ENCODE measurements around the gene GALNT17.

GALNT17 gene

GRCh38 chr7:71444130-71444529 is 312.2 kb downstream of the GALNT17 start:
- no peak for DNase-seq (ENCODE audit: low read depth in 2 of 3, low spot score in 1 of 3)

GRCh38 chr7:71453630-71454029 is 321.7 kb downstream of the GALNT17 start:
- DNase-seq (ENCODE audit: low read depth in 2 of 3, low spot score in 1 of 3), result no peak

- DNase-seq (ENCODE audit: low read depth in 2 of 3, low spot score in 1 of 3), result no peak
Observed at GRCh38 chr7:71454981-71455380, 323.0 kb downstream of the GALNT17 start.

GRCh38 chr7:71457021-71457420 is 325.1 kb downstream of the GALNT17 start:
- no peak for DNase-seq (ENCODE audit: low read depth in 2 of 3, low spot score in 1 of 3)

GRCh38 chr7:71457846-71458590 is 326.1 kb downstream of the GALNT17 start:
- no peak for DNase-seq (ENCODE audit: low read depth in 2 of 3, low spot score in 1 of 3)

GRCh38 chr7:71459132-71459531 is 327.2 kb downstream of the GALNT17 start:
- no peak for DNase-seq (ENCODE audit: low read depth in 2 of 3, low spot score in 1 of 3)

- no peak for DNase-seq (ENCODE audit: low read depth in 2 of 3, low spot score in 1 of 3)
Observed at GRCh38 chr7:71461572-71461971, 329.6 kb downstream of the GALNT17 start.

- no peak for DNase-seq (ENCODE audit: low read depth in 2 of 3, low spot score in 1 of 3)
Observed at GRCh38 chr7:71465741-71466189, 333.8 kb downstream of the GALNT17 start.

GRCh38 chr7:71466448-71467145 is 334.7 kb downstream of the GALNT17 start:
- DNase-seq (ENCODE audit: low read depth in 2 of 3, low spot score in 1 of 3), result no peak

GRCh38 chr7:71470326-71470725 is 338.4 kb downstream of the GALNT17 start:
- DNase-seq (ENCODE audit: low read depth in 2 of 3, low spot score in 1 of 3), result no peak

GRCh38 chr7:71470830-71471229 is 338.9 kb downstream of the GALNT17 start:
- DNase-seq (ENCODE audit: low read depth in 2 of 3, low spot score in 1 of 3), result no peak

GRCh38 chr7:71472962-71473361 is 341.0 kb downstream of the GALNT17 start:
- DNase-seq (ENCODE audit: low read depth in 2 of 3, low spot score in 1 of 3), result no peak

GRCh38 chr7:71473366-71473967 is 341.5 kb downstream of the GALNT17 start:
- DNase-seq (ENCODE audit: low read depth in 2 of 3, low spot score in 1 of 3), result no peak

- DNase-seq (ENCODE audit: low read depth in 2 of 3, low spot score in 1 of 3), result no peak
Observed at GRCh38 chr7:71477441-71477840, 345.5 kb downstream of the GALNT17 start.

GRCh38 chr7:71479231-71479630 is 347.3 kb downstream of the GALNT17 start:
- no peak for DNase-seq (ENCODE audit: low read depth in 2 of 3, low spot score in 1 of 3)

GRCh38 chr7:71480791-71481190 is 348.8 kb downstream of the GALNT17 start:
- no peak for DNase-seq (ENCODE audit: low read depth in 2 of 3, low spot score in 1 of 3)

GRCh38 chr7:71482284-71482683 is 350.3 kb downstream of the GALNT17 start:
- DNase-seq (ENCODE audit: low read depth in 2 of 3, low spot score in 1 of 3), result no peak

GRCh38 chr7:71484380-71484779 is 352.4 kb downstream of the GALNT17 start:
- no peak for DNase-seq (ENCODE audit: low read depth in 2 of 3, low spot score in 1 of 3)

GRCh38 chr7:71485586-71485985 is 353.6 kb downstream of the GALNT17 start:
- DNase-seq (ENCODE audit: low read depth in 2 of 3, low spot score in 1 of 3), result no peak

GRCh38 chr7:71486414-71486813 is 354.5 kb downstream of the GALNT17 start:
- no peak for DNase-seq (ENCODE audit: low read depth in 2 of 3, low spot score in 1 of 3)

GRCh38 chr7:71486856-71487628 is 355.1 kb downstream of the GALNT17 start:
- no peak for DNase-seq (ENCODE audit: low read depth in 2 of 3, low spot score in 1 of 3)
